ENCODE results near the gene CDC40. TPM values are rescaled to one million over a fixed set of nuclear protein-coding genes. Genes with fewer than 3 reads are reported as not detected.

The CDC40 gene
- total RNA-seq, 1 experiment from 2014 or later: 37.0 TPM

DNA sequence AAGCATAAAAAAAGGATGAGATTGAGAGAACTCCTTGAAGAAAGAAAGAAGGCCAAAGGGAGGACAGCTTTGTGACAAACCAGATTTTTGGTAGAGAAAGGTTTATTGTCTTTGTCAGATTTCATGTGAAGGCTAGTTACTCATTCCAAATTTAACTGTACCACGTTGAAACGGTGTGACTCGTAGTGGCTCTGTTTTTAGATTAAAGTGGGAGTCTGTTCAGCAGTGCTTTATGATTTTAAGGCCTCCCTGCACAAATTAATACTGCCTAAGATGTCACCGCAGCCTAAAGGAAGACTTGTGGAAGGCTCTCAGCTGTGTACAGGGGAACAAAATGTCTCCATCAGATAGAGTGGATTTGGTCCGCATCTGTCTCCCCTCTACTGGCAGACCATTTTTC is 35.9 kb downstream of the CDC40 start:
- intact Hi-C loops (cut with micrococcal nuclease; ENCODE audit: unreplicated experiment) (no loop called here), in situ Hi-C loops (cut with HindIII; ENCODE audit: low pct_unique_long_range_greater_than_20kb, low sequenced_read_pairs) (no loop called here)
- BruUV-seq (replicated peaks): no TSS peak
- no peaks in the 10 kb centered on the region for H3K27me3 ChIP-seq (ENCODE audit: control insufficient read depth, insufficient read depth, low read length)
- CTCF ChIA-PET: no interaction called here
- no peak overlapping the region for H3K4me3 ChIP-seq (ENCODE audit: low read depth in 2 of 2, low read length in 2 of 2)
- H3K4me1 ChIP-seq (ENCODE audit: control insufficient read depth, insufficient read depth, low read length): no peaks in the 10 kb centered on the region
- H3K36me3 ChIP-seq (ENCODE audit: control insufficient read depth, insufficient read depth, low read length): peaks cover 30% of the 10 kb centered on the region
- ATAC-seq: no peak
- H3K9me3 ChIP-seq (ENCODE audit: control insufficient read depth, insufficient read depth, low read depth, low read length): no peaks in the 10 kb centered on the region
- no peak overlapping the region for H3K27ac ChIP-seq (ENCODE audit: low read length)
- POLR2A ChIA-PET: no interaction called here
- TF ChIP-seq, protein P1, sequence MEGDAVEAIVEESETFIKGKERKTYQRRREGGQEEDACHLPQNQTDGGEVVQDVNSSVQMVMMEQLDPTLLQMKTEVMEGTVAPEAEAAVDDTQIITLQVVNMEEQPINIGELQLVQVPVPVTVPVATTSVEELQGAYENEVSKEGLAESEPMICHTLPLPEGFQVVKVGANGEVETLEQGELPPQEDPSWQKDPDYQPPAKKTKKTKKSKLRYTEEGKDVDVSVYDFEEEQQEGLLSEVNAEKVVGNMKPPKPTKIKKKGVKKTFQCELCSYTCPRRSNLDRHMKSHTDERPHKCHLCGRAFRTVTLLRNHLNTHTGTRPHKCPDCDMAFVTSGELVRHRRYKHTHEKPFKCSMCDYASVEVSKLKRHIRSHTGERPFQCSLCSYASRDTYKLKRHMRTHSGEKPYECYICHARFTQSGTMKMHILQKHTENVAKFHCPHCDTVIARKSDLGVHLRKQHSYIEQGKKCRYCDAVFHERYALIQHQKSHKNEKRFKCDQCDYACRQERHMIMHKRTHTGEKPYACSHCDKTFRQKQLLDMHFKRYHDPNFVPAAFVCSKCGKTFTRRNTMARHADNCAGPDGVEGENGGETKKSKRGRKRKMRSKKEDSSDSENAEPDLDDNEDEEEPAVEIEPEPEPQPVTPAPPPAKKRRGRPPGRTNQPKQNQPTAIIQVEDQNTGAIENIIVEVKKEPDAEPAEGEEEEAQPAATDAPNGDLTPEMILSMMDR (IDR thresholded peaks at IDR 0.05): no peak
- TF ChIP-seq POLR2AphosphoS5 (IDR thresholded peaks at IDR 0.05; ENCODE audit: low read depth, low read length) (no peak), TCF7L2 (IDR thresholded peaks at IDR 0.05; ENCODE audit: low read depth, low read length) (no peak), REST (IDR thresholded peaks at IDR 0.05; ENCODE audit: insufficient read depth in 1 of 2, low read depth in 2 of 2, low read length in 1 of 2) (no peak), SIN3A (IDR thresholded peaks at IDR 0.05; ENCODE audit: borderline replicate concordance, insufficient read depth, low read depth, low read length) (no peak)
- DNase-seq (ENCODE audit: low read depth, low spot score): no peak

DNA sequence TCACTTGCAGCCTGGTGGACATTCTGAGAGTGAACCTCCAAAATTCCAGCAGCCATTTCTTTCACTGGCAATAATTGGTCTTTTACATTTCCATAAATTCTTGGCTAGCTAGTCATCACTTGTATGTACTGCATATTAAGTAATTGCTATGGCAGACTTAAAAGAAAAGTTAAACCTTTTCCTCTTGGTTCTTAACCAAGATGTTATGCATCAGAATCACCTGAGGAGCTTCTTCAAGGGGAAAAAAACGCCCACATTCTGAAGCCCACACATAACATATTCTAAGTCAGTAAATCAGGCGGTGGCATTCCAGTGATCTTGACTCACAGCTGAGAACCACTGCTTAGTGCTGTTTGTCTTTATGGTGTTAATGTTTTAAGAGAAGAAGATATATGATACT is 37.0 kb downstream of the CDC40 start:
- Histone ChIP-seq H3K4me1 (ENCODE audit: control insufficient read depth, insufficient read depth, low read length) (no peaks in the 10 kb centered on the region), H3K4me3 (ENCODE audit: low read depth in 2 of 2, low read length in 2 of 2) (no peak overlapping the region), H3K27me3 (ENCODE audit: control insufficient read depth, insufficient read depth, low read length) (no peaks in the 10 kb centered on the region), H3K27ac (ENCODE audit: low read length) (no peak overlapping the region), H3K36me3 (ENCODE audit: control insufficient read depth, insufficient read depth, low read length) (peaks cover 19% of the 10 kb centered on the region), H3K9me3 (ENCODE audit: control insufficient read depth, insufficient read depth, low read depth, low read length) (no peaks in the 10 kb centered on the region)
- intact Hi-C loops (cut with micrococcal nuclease; ENCODE audit: unreplicated experiment): no loop called here
- ATAC-seq (no peak), DNase-seq (ENCODE audit: low read depth, low spot score) (no peak)
- POLR2A ChIA-PET: no interaction called here
- TF ChIP-seq, protein P1 (IDR thresholded peaks at IDR 0.05): no peak
- TF ChIP-seq SIN3A (IDR thresholded peaks at IDR 0.05; ENCODE audit: borderline replicate concordance, insufficient read depth, low read depth, low read length) (no peak), REST (IDR thresholded peaks at IDR 0.05; ENCODE audit: insufficient read depth in 1 of 2, low read depth in 2 of 2, low read length in 1 of 2) (no peak), TCF7L2 (IDR thresholded peaks at IDR 0.05; ENCODE audit: low read depth, low read length) (no peak), POLR2AphosphoS5 (IDR thresholded peaks at IDR 0.05; ENCODE audit: low read depth, low read length) (no peak)
- CTCF ChIA-PET: no interaction called here
- in situ Hi-C loops (cut with HindIII; ENCODE audit: low pct_unique_long_range_greater_than_20kb, low sequenced_read_pairs): no loop called here
- no TSS peak for BruUV-seq (replicated peaks)
